Activated CD8-positive, alpha-beta T cell treated with anti-CD3 and anti-CD28 coated beads for 36 hours (primary cell): Measurements from ENCODE around the gene GRID1. TPM values are rescaled to one million over a fixed set of nuclear protein-coding genes. Genes with fewer than 3 reads are reported as not detected.

Experiments used
- ATAC-seq: fragments of 200-7000 bp; cut with Tn5 transposase; one replicate; pipeline ENCODE4 v1.10.0; 2021; ENCODE audit warnings: mild to moderate bottlenecking, moderate library complexity
- CTCF ChIA-PET: fragments of 350-600 bp; sonication (Branson Sonifier 250); formaldehyde crosslinking; loops from one replicate; lab custom pipeline; 2021; ENCODE audit warnings: antibody characterized with exemption; lab: Charles Lee
- POLR2A ChIA-PET: fragments of 350-600 bp; sonication (Branson Sonifier 250); formaldehyde crosslinking; loops from one replicate; lab custom pipeline; 2021; ENCODE audit warnings: antibody characterized with exemption; lab: Charles Lee
- DNase-seq: peaks from one replicate; pipeline ENCODE4 v3.0.0-alpha.2; 2020
- H3K27ac Mint-ChIP-seq: one replicate; pipeline ENCODE4 v1.8.0; 2021; ENCODE audit warnings: mild to moderate bottlenecking, mixed read lengths
- H3K27me3 Mint-ChIP-seq: one replicate; pipeline ENCODE4 v1.8.0; 2021; ENCODE audit warnings: mixed read lengths
- H3K36me3 Mint-ChIP-seq: one replicate; pipeline ENCODE4 v1.8.0; 2021; ENCODE audit warnings: low read depth, mixed read lengths
- H3K4me1 Mint-ChIP-seq: one replicate; pipeline ENCODE4 v1.8.0; 2021; ENCODE audit warnings: low read depth, mixed read lengths
- H3K4me3 Mint-ChIP-seq: one replicate; pipeline ENCODE4 v1.8.0; 2021; ENCODE audit warnings: mild to moderate bottlenecking, moderate library complexity, mixed read lengths
- H3K9me3 Mint-ChIP-seq: one replicate; pipeline ENCODE4 v1.8.0; 2021; ENCODE audit warnings: mixed read lengths
- CTCF ChIP-seq: fragments of 200-600 bp; IDR thresholded peaks from one replicate; pipeline ENCODE4 v1.8.0; 2022; ENCODE audit warnings: antibody characterized with exemption, mild to moderate bottlenecking
- intact Hi-C: fragments of 100-400 bp; cut with micrococcal nuclease; formaldehyde crosslinking; loops from one replicate; pipeline ENCODE4 v1.10.0; 2022
- total RNA-seq, 2 experiments: library from RNA; stranded (reverse); gene quantifications; one replicate each; pipeline ENCODE4 v1.2.3, GENCODE V29; 2021

GRID1 gene
- total RNA-seq, 2 experiments from 2014 or later, result not detected

GRCh38 chr10:86105640-86106039 lies 261.0 kb downstream of the GRID1 start:
- CTCF ChIA-PET, result no interaction called here
- no peaks in the 10 kb centered on the region for H3K4me1 Mint-ChIP-seq
- H3K27ac Mint-ChIP-seq, result no peak overlapping the region
- H3K27me3 Mint-ChIP-seq, result no peaks in the 10 kb centered on the region
- ATAC-seq (no peak), DNase-seq (no peak)
- no peaks in the 10 kb centered on the region for H3K9me3 Mint-ChIP-seq
- TF ChIP-seq CTCF, result no peak
- intact Hi-C loops, result no loop called here
- H3K36me3 Mint-ChIP-seq, result no peaks in the 10 kb centered on the region
- POLR2A ChIA-PET, result no interaction called here
- H3K4me3 Mint-ChIP-seq, result no peak overlapping the region

DNA sequence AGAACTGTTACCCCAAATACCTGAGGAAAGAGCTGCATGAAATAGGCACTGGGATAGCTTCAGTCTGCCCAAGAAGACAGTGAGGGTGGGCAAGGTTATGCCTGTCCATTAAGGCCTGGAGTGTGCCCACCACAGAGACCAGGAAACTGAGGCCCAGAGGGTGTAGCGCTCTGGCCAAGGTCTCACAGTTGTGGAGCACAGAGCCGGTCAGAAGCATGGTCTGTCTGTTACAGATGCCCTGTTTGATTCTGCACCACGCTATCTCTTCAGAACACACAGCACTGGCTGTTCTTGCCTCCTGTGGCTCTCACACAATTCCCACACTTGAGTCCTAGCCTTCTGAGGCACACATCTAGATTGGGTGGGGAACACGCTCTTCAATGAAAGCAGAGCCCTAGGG lies 261.4 kb downstream of the GRID1 start:
- CTCF ChIA-PET, result no interaction called here

GRCh38 chr10:86104611-86105145 lies 261.9 kb downstream of the GRID1 start:
- TF ChIP-seq CTCF, result no peak
- Mint-ChIP-seq H3K27me3 (no peaks in the 10 kb centered on the region), H3K9me3 (no peaks in the 10 kb centered on the region), H3K36me3 (no peaks in the 10 kb centered on the region), H3K27ac (no peak overlapping the region), H3K4me3 (no peak overlapping the region), H3K4me1 (no peaks in the 10 kb centered on the region)
- POLR2A ChIA-PET, result no interaction called here
- intact Hi-C loops, result loop anchor here (5.0 kb wide), 1 partner anchor 273 kb away; no protein-coding TSS in a partner anchor
- CTCF ChIA-PET, result no interaction called here
- ATAC-seq, result no peak
- no peak for DNase-seq

More for the DNA sequence above, 261.4 kb downstream of the GRID1 start:
- ATAC-seq (no peak), DNase-seq (no peak)
- Mint-ChIP-seq H3K9me3 (no peaks in the 10 kb centered on the region), H3K4me1 (no peaks in the 10 kb centered on the region), H3K27me3 (no peaks in the 10 kb centered on the region), H3K36me3 (no peaks in the 10 kb centered on the region), H3K4me3 (no peak overlapping the region), H3K27ac (no peak overlapping the region)
- POLR2A ChIA-PET, result no interaction called here
- TF ChIP-seq CTCF, result no peak
- intact Hi-C loops, result no loop called here

- intact Hi-C loops, result loop anchor here (5.0 kb wide), 1 partner anchor 273 kb away; no protein-coding TSS in a partner anchor
- ATAC-seq (no peak), DNase-seq (no peak)
- Mint-ChIP-seq H3K4me3 (no peak overlapping the region), H3K36me3 (no peaks in the 10 kb centered on the region), H3K9me3 (no peaks in the 10 kb centered on the region), H3K27me3 (no peaks in the 10 kb centered on the region), H3K4me1 (no peaks in the 10 kb centered on the region), H3K27ac (no peak overlapping the region)
- ChIA-PET CTCF (no interaction called here), POLR2A (no interaction called here)
- no peak for TF ChIP-seq CTCF
These were observed 262.4 kb downstream of the GRID1 start for GRCh38 chr10:86104156-86104555.

DNA sequence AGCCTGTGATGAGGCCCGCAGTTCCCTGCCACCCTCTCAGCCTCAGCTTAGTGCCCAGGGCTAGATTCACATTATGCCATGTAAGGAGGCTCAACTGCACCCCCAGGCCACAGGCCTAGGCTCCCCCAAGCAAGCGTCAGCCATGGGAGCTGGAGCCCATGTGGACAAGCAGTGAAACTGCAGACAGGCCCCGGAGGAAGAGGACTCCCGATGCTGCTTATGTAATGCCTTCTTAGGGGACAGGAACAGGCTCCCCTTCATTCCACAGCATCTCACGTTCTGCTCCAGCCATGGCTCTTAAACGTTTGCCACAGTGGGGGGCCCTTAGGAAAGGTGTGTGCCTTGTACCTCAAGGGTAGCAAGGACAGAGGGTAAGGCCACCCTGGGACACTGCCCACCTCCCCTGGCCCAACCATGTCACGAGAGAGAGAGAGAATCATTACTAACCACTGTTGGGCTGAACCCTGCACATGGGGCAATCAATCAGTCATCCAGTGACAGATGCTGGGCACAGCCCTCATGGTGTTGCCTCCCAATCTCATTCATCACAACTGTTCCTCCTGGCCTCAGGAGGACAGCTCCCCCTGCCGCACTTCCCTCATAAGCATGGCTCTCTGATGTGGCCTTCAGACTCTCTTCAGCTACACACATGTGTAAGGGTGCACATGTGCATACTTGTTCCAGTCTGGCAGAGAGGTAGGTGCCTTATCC lies 263.0 kb downstream of the GRID1 start:
- H3K27ac Mint-ChIP-seq, result no peak overlapping the region
- H3K36me3 Mint-ChIP-seq, result no peaks in the 10 kb centered on the region
- no peak overlapping the region for H3K4me3 Mint-ChIP-seq
- no peak for TF ChIP-seq CTCF
- ChIA-PET CTCF (no interaction called here), POLR2A (no interaction called here)
- no peaks in the 10 kb centered on the region for H3K27me3 Mint-ChIP-seq
- no peaks in the 10 kb centered on the region for H3K9me3 Mint-ChIP-seq
- ATAC-seq (no peak), DNase-seq (no peak)
- intact Hi-C loops, result loop anchor here (5.0 kb wide), 1 partner anchor 274 kb away; no protein-coding TSS in a partner anchor
- no peaks in the 10 kb centered on the region for H3K4me1 Mint-ChIP-seq
